DMS53 treated with DMSO at 0.1 percent for 48 hours (cell line): ENCODE data around the gene CELF4.

Source experiments
- DNase-seq: peaks from one replicate; lab custom pipeline; 2025; ENCODE audit not compliant: unreplicated experiment; lab: John Stamatoyannopoulos, UW

The CELF4 gene

DNA sequence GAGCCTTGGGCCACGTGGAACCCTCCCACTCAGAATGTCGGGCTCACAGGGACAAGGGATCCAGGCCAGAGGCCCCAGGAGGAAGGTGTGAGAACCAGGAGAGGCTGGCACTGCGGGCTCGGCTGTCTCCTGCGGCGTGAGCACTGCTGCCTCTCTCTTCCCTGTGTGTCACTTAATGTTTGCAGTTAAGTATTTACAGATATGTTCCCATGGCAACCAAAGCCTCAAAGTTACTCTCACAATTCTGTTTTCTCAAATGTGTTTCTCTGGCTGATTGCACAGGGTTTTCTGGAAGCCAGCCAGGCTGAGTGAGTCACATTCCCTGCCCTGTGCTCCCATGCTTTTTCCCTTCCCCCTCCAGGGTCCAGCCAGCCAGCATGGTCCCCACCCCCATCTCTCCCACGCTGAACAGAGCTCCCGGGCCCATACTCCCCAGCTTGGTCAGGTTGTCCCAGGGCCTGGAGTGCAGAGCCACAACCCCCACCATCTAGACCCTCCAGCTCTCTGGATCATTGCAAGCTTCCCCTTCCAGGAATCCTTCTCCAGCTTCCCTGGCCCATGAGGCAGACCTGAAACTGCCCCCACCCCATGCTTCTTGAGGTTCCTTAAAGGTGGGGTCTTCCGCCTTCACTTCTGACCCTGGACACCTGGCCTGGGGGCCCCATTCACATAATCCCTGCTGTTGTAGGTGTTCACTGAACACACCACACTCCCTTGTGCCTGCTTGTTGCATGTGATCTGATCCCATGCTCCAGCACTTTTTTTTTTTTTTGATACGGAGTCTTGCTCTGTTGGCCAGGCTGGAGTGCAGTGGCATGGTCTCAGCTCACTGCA, 265.9 kb downstream of the CELF4 start:
- DNase-seq: peak; percentile 97

GRCh38 chr18:37298816-37299215, 266.8 kb downstream of the CELF4 start:
- no peak for DNase-seq

GRCh38 chr18:37297106-37297505, 268.5 kb downstream of the CELF4 start:
- DNase-seq: no peak

DNA sequence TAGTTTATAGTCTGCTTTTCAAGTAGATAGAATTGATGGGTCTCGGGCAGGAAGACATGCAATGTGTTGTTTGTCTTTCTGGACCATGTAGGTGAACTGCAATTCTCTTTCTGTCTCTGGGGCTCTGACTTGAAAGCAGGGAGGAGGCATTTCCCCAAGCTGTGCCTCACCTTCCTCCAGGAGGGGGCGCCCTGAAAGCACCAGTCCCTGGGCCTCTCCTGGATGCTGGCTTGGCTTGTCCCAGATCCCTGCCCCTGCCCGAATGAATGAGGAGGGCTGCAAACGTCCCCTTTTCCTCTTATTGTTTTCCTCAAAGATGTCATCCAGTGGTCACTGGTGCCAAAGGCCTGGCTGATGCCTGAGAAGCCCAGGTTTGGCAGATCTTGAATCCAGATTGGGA, 270.6 kb downstream of the CELF4 start:
- peak; percentile 31 for DNase-seq

- no peak for DNase-seq
Observed at GRCh38 chr18:37293359-37293758, 272.2 kb downstream of the CELF4 start.

- DNase-seq: no peak
Observed at GRCh38 chr18:37289423-37289822, 276.2 kb downstream of the CELF4 start.

- DNase-seq: no peak
Observed at GRCh38 chr18:37287601-37288000, 278.0 kb downstream of the CELF4 start.

- DNase-seq: no peak
Observed at GRCh38 chr18:37286801-37287200, 278.8 kb downstream of the CELF4 start.

- DNase-seq: no peak
Observed at GRCh38 chr18:37285825-37286224, 279.8 kb downstream of the CELF4 start.

GRCh38 chr18:37284260-37284659, 281.3 kb downstream of the CELF4 start:
- no peak for DNase-seq

- no peak for DNase-seq
Observed at GRCh38 chr18:37282386-37283037, 283.1 kb downstream of the CELF4 start.

DNA sequence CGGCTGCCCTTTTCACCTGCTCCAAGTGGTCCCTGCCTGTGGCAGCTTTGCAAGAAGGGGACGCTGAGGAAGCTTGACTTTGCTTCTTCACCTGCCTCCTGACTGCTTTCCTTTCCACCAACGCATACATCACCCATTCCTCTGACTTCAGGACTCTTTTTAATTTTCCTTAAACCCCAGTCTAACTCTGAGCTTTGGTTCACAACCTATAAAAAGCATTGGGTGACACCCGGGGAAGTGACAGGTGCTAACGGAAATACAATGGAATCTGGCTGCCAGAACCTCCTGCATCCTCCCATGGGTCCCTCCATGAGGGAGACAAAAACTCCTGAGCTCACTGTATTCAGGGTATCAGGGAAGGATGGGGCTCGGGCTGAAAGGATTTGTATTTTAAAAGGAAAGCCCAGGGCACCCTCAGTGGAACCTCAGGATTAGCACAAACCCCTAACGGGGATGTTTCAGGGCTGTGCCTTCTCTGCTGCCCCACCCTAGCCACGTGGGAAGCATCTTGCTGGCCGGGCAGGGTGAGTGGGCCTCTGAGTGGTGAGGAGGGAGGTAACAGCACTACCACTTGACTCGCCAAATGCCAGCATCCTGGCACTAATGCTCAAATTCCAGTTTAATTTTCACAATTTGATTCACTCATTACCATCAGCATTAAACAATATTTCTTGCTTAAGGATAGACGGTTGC, 284.8 kb downstream of the CELF4 start:
- DNase-seq: no peak

DNA sequence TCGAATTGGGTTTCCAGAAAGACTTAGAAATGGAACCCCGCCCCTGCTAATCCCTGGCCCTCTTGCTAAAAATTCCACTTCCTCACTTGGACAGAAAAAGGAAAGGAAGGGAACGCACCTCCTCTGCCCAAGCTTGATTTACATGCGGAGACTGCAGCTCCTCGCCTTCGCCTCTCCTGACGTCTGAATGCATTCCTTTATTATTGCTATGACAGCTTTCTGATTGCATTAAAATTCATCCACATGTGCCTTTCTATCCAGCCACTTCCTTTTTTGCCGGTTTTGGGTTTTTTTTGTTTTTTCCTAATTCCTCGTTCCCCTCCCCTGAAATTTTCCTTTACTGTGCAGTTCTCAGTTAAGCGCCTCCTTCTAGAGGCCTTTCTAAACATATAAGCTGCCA, 287.8 kb downstream of the CELF4 start:
- DNase-seq: no peak

GRCh38 chr18:37276111-37276890, 289.3 kb downstream of the CELF4 start:
- DNase-seq: no peak

DNA sequence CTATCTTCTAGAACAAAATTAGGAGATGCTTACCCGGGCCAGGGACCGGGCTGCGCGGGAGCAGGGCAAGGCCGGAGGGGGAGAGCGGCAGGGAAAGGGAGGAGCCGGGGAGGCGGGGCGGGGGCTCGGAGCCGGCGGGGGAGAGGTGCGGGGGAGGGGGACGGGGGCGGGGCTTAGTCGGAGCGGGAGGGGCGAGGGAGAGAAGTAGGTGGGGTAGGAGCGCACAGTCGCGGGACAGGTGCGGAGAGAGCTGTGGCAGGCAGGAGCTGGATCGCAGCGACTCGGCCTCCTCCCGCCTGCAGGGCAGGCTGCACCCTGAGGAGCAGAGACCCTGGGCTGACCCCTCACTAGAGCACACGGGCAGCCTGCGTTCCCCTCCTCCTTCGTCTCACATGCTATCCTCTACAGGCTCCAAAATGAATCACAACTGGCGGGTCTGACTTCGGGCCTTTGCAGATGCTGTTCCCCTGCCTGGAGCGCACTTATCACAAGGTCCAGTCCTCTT, 290.3 kb downstream of the CELF4 start:
- no peak for DNase-seq

- no peak for DNase-seq
Observed at GRCh38 chr18:37274309-37275236, 291.0 kb downstream of the CELF4 start.

DNA sequence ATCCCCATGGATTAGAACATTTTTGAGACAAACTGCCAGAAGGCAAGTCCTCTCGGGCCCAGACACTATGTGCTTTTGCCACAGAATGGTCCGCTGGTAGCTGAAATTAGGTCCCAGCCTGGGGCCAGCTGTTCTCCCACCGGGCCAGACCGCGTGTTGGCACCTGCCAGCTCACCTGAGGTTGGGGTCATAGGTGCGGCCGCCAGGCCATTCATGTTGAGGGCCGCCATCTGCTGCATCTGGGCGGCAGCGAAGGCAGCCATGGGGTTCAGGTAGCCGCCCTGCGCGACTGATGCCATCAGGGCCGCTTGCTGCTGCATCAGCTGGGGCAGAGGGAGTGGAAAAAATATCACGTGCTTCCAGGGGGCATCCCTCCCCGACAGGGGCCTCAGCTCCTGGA, 292.8 kb downstream of the CELF4 start:
- DNase-seq: no peak

DNA sequence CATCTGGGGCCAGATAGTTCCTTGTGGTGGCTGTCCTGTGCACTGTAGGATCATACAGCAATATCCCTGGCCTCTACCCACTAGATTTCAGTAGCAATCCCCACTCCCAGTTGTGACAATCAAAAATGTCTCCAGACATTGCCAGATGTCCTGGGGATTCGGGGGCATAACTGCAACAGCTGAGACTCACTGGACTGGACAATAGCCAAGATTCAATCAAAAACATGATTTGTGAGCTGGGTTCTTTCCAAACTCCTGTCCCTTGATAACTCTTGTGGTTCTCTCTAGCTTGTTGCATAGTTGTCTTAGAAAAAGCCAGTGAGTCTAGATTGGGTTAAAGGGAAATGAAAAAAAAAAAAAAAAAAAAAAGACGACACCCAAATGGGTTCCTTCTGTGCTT, 293.4 kb downstream of the CELF4 start:
- no peak for DNase-seq

DNA sequence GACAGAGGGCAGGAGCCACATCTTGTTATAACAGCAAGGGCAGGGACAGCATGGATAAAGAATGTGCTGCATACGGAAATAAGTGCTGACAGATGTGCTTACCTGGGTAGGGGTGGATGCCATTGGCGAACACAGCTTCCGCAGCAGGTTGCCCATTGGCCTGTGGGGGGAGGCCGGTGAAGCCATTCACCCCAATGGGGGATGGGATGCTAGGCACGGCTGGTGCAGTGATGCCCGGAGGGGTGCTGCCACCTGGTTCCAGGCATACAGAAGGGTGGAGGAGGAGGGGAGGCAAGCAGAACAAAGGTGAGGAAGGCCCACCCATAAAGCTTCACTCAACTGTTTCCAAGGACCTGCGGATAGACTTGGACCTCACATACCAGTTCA, 294.9 kb downstream of the CELF4 start:
- DNase-seq: no peak
